ENCODE measurements around the gene LTBP2.

Gene LTBP2

GRCh38 chr14:74563586-74564159, 48.4 kb downstream of the LTBP2 start:
- Histone ChIP-seq H3K36me3 (ENCODE audit: control insufficient read depth in 2 of 2, insufficient read depth in 1 of 2, low read length in 2 of 2) (no peaks in the 10 kb centered on the region), H3K27ac (ENCODE audit: extremely low read depth, low read depth, low read length) (no peak overlapping the region), H3K9me3 (ENCODE audit: control insufficient read depth, insufficient read depth, low read depth, low read length) (no peaks in the 10 kb centered on the region), H3K4me1 (ENCODE audit: control insufficient read depth, insufficient read depth, low read length) (peaks cover 11% of the 10 kb centered on the region), H3K4me3 (ENCODE audit: low read depth, low read length) (no peak overlapping the region)
- ChIA-PET POLR2A (no interaction called here), CTCF (interaction anchor here (0.6 to 1.8 kb wide), 2 partner anchors 9 to 199 kb away, joined by 3 to 8 read pairs; no protein-coding TSS in a partner anchor)
- TF ChIP-seq ZNF223 (tag by site-specific recombination; IDR thresholded peaks at IDR 0.05) (no peak), ZNF623 (tag by site-specific recombination; IDR thresholded peaks at IDR 0.05) (no peak), ZNF221 (tag by site-specific recombination; IDR thresholded peaks at IDR 0.05; ENCODE audit: borderline replicate concordance) (no peak), ZNF366 (tag by site-specific recombination; conservative IDR thresholded peaks at IDR 0.05) (no peak), ZNF639 (tag by site-specific recombination; IDR thresholded peaks at IDR 0.05) (no peak), ZNF140 (tag by site-specific recombination; IDR thresholded peaks at IDR 0.05) (no peak), ZNF626 (tag by site-specific recombination; IDR thresholded peaks at IDR 0.05) (no peak)

- CTCF ChIA-PET, result interaction anchor here (0.6 to 1.8 kb wide), 2 partner anchors 10 to 199 kb away, joined by 3 to 8 read pairs; no protein-coding TSS in a partner anchor
- TF ChIP-seq YY2 (tag by site-specific recombination; IDR thresholded peaks at IDR 0.05) (no peak), ZNF645 (tag by site-specific recombination; IDR thresholded peaks at IDR 0.05) (no peak), ZNF341 (tag by site-specific recombination; IDR thresholded peaks at IDR 0.05; ENCODE audit: low read depth) (no peak), MZF1 (tag by site-specific recombination; IDR thresholded peaks at IDR 0.05; ENCODE audit: borderline replicate concordance) (peak; percentile 95; the same call in 1 of the 2 replicates), ZNF366 (tag by site-specific recombination; conservative IDR thresholded peaks at IDR 0.05) (0 out of 2 replicates have a peak, but pooled peaks have one; percentile 23), ZNF335 (tag by site-specific recombination; conservative IDR thresholded peaks at IDR 0.05) (no peak), ZSCAN4 (tag by site-specific recombination; IDR thresholded peaks at IDR 0.05) (peak; percentile 64), ZNF692 (tag by site-specific recombination; IDR thresholded peaks at IDR 0.05) (no peak), ZSCAN30 (tag by site-specific recombination; IDR thresholded peaks at IDR 0.05) (no peak), WT1 (tag by site-specific recombination; IDR thresholded peaks at IDR 0.05) (no peak), ZNF311 (tag by site-specific recombination; IDR thresholded peaks at IDR 0.05; ENCODE audit: borderline replicate concordance) (no peak), ZNF658 (tag by site-specific recombination; IDR thresholded peaks at IDR 0.05) (no peak), ZBTB26 (tag by site-specific recombination; optimal IDR thresholded peaks at IDR 0.05) (no peak), CTCF (tag by site-specific recombination; IDR thresholded peaks at IDR 0.05) (peak; percentile 25; the same call in 1 of the 2 replicates), MEIS1 (CRISPR knock-in tag; IDR thresholded peaks at IDR 0.05; ENCODE audit: borderline replicate concordance) (no peak), ZNF112 (tag by site-specific recombination; IDR thresholded peaks at IDR 0.05) (no peak), ZNF843 (tag by site-specific recombination; IDR thresholded peaks at IDR 0.05) (no peak), ZBTB17 (tag by site-specific recombination; IDR thresholded peaks at IDR 0.05) (0 out of 2 replicates have a peak, but pooled peaks have one; percentile 35), FEZF1 (tag by site-specific recombination; IDR thresholded peaks at IDR 0.05) (peak; percentile 14; the same call in 1 of the 2 replicates), ZNF274 (IDR thresholded peaks at IDR 0.05; ENCODE audit: low read length) (no peak), ZNF274 (tag by site-specific recombination; IDR thresholded peaks at IDR 0.05; ENCODE audit: borderline replicate concordance) (no peak), RBAK (tag by site-specific recombination; IDR thresholded peaks at IDR 0.05) (no peak)
Measured at GRCh38 chr14:74563233-74563585, 48.8 kb downstream of the LTBP2 start.

More at GRCh38 chr14:74563233-74563585, 48.8 kb downstream of the LTBP2 start:
- POLR2A ChIA-PET, result no interaction called here
- Histone ChIP-seq H3K27ac (ENCODE audit: extremely low read depth, low read depth, low read length) (peak overlapping the region; percentile 49), H3K36me3 (ENCODE audit: control insufficient read depth in 2 of 2, insufficient read depth in 1 of 2, low read length in 2 of 2) (no peaks in the 10 kb centered on the region), H3K4me3 (ENCODE audit: low read depth, low read length) (no peak overlapping the region), H3K9me3 (ENCODE audit: control insufficient read depth, insufficient read depth, low read depth, low read length) (no peaks in the 10 kb centered on the region), H3K4me1 (ENCODE audit: control insufficient read depth, insufficient read depth, low read length) (peaks cover 11% of the 10 kb centered on the region)
